NB4 (cell line): Measurements from ENCODE around the gene MAMDC4.

Source experiments
- MYC ChIP-seq: IDR thresholded peaks from 2 replicates; pipeline ENCODE4 v1.6.1; 2011; ENCODE audit warnings: low read depth, low read length
- POLR2A ChIP-seq: IDR thresholded peaks from 2 replicates; pipeline ENCODE4 v1.6.1; 2011; ENCODE audit warnings: mild to moderate bottlenecking; ENCODE audit not compliant: insufficient read length; ENCODE audit errors: extremely low read depth
- TF ChIP-seq, protein P1 (sequence below): IDR thresholded peaks from one replicate; pipeline ENCODE4 v1.5.1; 2012; ENCODE audit warnings: low read depth, low read length

DNA sequence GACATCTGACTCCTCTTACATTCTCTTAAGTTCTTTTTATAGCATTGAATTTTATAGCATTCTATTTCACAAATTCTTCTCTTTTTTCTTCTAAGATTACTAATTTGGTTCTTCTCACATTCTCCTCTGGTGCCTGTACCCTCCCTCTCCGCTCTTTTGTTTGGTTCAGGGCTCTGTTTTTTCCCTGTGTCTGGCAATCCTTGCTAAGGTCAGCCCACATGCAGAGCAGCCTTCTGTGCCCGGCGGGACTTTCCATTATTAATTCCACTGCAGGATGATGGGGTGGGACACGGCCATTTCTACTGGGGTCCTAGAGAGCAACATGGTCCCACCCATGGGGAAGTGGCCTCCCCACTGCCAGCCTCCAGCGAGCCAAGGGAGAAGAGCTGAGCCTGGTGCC, 24.3 kb downstream of the MAMDC4 start:
- TF ChIP-seq, protein P1, sequence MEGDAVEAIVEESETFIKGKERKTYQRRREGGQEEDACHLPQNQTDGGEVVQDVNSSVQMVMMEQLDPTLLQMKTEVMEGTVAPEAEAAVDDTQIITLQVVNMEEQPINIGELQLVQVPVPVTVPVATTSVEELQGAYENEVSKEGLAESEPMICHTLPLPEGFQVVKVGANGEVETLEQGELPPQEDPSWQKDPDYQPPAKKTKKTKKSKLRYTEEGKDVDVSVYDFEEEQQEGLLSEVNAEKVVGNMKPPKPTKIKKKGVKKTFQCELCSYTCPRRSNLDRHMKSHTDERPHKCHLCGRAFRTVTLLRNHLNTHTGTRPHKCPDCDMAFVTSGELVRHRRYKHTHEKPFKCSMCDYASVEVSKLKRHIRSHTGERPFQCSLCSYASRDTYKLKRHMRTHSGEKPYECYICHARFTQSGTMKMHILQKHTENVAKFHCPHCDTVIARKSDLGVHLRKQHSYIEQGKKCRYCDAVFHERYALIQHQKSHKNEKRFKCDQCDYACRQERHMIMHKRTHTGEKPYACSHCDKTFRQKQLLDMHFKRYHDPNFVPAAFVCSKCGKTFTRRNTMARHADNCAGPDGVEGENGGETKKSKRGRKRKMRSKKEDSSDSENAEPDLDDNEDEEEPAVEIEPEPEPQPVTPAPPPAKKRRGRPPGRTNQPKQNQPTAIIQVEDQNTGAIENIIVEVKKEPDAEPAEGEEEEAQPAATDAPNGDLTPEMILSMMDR, result no peak
- TF ChIP-seq POLR2A, result no peak
- no peak for TF ChIP-seq MYC
